Right lobe of liver (tissue), 4 donors: ENCODE measurements around the gene CDH2.

Experiments
- POLR2A ChIP-seq: fragments of 450-650 bp; IDR thresholded peaks from one replicate; pipeline ENCODE4 v1.6.1; 2017; ENCODE audit warnings: antibody characterized with exemption, mild to moderate bottlenecking
- TF ChIP-seq, protein P1 (sequence below), 4 donors: fragments of 200-600 bp in 3 of 4; fragments of 450-650 bp in 1 of 4; IDR thresholded peaks; one replicate each; pipeline versions ENCODE4 v1.5.1 to v1.8.0; 2016 to 2022; ENCODE audit warnings: antibody characterized with exemption in 4 of 4, mild to moderate bottlenecking in 2 of 4
- donor health status: DM: no; HTN: no; CAD: no.
- donor health status: DM: no; HTN: no; CAD: no.
- donor health status: DM: no; HTN: yes; CAD: no.

GRCh38 chr18:27966881-27967280 lies 210.0 kb downstream of the CDH2 start:
- TF ChIP-seq, protein P1, sequence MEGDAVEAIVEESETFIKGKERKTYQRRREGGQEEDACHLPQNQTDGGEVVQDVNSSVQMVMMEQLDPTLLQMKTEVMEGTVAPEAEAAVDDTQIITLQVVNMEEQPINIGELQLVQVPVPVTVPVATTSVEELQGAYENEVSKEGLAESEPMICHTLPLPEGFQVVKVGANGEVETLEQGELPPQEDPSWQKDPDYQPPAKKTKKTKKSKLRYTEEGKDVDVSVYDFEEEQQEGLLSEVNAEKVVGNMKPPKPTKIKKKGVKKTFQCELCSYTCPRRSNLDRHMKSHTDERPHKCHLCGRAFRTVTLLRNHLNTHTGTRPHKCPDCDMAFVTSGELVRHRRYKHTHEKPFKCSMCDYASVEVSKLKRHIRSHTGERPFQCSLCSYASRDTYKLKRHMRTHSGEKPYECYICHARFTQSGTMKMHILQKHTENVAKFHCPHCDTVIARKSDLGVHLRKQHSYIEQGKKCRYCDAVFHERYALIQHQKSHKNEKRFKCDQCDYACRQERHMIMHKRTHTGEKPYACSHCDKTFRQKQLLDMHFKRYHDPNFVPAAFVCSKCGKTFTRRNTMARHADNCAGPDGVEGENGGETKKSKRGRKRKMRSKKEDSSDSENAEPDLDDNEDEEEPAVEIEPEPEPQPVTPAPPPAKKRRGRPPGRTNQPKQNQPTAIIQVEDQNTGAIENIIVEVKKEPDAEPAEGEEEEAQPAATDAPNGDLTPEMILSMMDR (IDR thresholded peaks at IDR 0.05): no peak
- no peak for TF ChIP-seq POLR2A
